ENCODE results near the gene PAX6.

DNA sequence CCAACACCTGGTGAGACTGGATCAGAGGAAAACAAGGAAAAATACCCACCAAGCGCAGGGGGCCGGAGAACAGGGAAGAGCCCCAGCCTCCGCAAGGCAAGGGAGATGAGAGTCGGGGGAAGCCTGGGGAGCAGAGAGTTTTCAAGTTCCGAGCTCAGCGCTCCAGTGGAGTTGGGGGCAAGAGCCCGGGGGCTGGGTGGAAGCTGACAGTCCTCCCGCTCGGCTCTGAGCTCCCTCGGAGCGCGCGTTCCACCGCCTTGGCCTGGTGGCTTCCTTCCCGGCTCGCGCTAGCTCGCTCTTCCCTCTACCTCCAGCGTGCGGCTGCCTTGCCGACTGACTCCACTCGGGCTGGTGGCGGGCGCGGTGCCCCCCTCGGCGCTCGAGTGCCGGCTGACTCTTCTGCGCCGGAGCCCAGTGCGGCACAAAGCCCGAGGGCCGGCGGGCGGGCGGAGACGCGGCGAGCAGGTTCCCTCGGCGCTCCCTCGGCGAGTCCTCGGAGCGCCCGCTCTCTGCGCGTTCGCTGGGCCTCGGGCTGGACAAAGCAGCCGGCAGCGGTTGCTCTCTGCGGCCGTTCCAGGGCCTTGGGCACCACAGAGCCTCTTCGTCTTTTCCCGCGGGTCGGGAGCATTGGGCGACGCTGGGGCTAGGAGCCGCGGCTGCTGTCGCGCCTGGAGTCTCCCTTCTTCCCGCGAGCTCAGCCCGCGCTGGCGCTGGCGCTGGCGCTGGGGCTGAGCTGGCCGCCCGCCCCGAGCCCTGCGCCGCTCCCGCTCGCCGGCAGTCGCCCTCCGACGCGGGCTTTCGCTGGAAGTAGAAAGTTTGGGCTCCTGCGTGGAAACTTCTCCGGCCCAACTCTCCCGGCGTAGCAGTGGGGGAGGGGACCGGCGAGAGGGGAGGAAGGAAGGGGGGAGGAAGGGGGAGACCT is 1.0 kb downstream of the PAX6 start:
- TF ChIP-seq, protein P1, sequence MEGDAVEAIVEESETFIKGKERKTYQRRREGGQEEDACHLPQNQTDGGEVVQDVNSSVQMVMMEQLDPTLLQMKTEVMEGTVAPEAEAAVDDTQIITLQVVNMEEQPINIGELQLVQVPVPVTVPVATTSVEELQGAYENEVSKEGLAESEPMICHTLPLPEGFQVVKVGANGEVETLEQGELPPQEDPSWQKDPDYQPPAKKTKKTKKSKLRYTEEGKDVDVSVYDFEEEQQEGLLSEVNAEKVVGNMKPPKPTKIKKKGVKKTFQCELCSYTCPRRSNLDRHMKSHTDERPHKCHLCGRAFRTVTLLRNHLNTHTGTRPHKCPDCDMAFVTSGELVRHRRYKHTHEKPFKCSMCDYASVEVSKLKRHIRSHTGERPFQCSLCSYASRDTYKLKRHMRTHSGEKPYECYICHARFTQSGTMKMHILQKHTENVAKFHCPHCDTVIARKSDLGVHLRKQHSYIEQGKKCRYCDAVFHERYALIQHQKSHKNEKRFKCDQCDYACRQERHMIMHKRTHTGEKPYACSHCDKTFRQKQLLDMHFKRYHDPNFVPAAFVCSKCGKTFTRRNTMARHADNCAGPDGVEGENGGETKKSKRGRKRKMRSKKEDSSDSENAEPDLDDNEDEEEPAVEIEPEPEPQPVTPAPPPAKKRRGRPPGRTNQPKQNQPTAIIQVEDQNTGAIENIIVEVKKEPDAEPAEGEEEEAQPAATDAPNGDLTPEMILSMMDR (IDR thresholded peaks at IDR 0.05): no peak
- no peak for TF ChIP-seq POLR2A (IDR thresholded peaks at IDR 0.05)
- TF ChIP-seq EP300 (IDR thresholded peaks at IDR 0.05): no peak
- TF ChIP-seq POLR2AphosphoS5 (IDR thresholded peaks at IDR 0.05): no peak

All from stomach (tissue), 4 donors.